ENCODE measurements around the gene GPR4. TPM values are rescaled to one million over a fixed set of nuclear protein-coding genes. Genes with fewer than 3 reads are reported as not detected.
"Not testable (repeated sequence)": the region's sequence is repeated elsewhere in the genome, so short reads cannot be mapped to it uniquely, and the experiment has no call there.

GPR4 gene
- total and polyA plus RNA-seq, 8 donors: 2.4 to 9.5 (median 4.4) TPM

GRCh38 chr19:45636275-45636674, 34.3 kb upstream of the GPR4 start:
- intact Hi-C loops (cut with DNase I): no loop called here
- Histone ChIP-seq H3K27me3 (no peaks in the 10 kb centered on the region), H3K9me3 (no peaks in the 10 kb centered on the region), H3K27ac (no peak overlapping the region), H3K4me3 (no peak overlapping the region), H3K4me1 (peaks cover 9 to 35% of the 10 kb centered on the region in 2 donors), H3K36me3 (no peaks in the 10 kb centered on the region)
- no peak for ATAC-seq
- no peak for DNase-seq
- no peak for TF ChIP-seq CTCF (IDR thresholded peaks at IDR 0.05)

GRCh38 chr19:45632468-45633196, 30.6 kb upstream of the GPR4 start:
- DNase-seq (peak in 3 of 4 donors; percentile 70 to 90 (median 79)), ATAC-seq (peak; percentile 97)
- Histone ChIP-seq H3K36me3 (peaks cover 0 to 25% of the 10 kb centered on the region in 2 donors), H3K4me3 (no peak overlapping the region), H3K4me1 (peaks cover 3 to 8% of the 10 kb centered on the region in 2 donors), H3K27ac (no peak overlapping the region), H3K27me3 (no peaks in the 10 kb centered on the region), H3K9me3 (no peaks in the 10 kb centered on the region)
- no peak for TF ChIP-seq CTCF (IDR thresholded peaks at IDR 0.05)
- intact Hi-C loops (cut with DNase I): no loop called here

- Histone ChIP-seq H3K9me3 (no peaks in the 10 kb centered on the region), H3K27ac (no peak overlapping the region), H3K4me1 (peaks cover 3 to 8% of the 10 kb centered on the region in 2 donors), H3K36me3 (peaks cover 0 to 41% of the 10 kb centered on the region in 2 donors), H3K27me3 (no peaks in the 10 kb centered on the region), H3K4me3 (no peak overlapping the region)
- ATAC-seq: no peak
- intact Hi-C loops (cut with DNase I): no loop called here
- no peak for TF ChIP-seq CTCF (IDR thresholded peaks at IDR 0.05)
- DNase-seq: no peak
Measured at GRCh38 chr19:45630463-45630862, 28.5 kb upstream of the GPR4 start.

- Histone ChIP-seq H3K4me3 (no peak overlapping the region), H3K36me3 (peaks cover 0 to 49% of the 10 kb centered on the region in 2 donors), H3K27ac (no peak overlapping the region), H3K9me3 (no peaks in the 10 kb centered on the region), H3K4me1 (peaks cover 3 to 8% of the 10 kb centered on the region in 2 donors), H3K27me3 (no peaks in the 10 kb centered on the region)
- intact Hi-C loops (cut with DNase I): no loop called here
- no peak for DNase-seq
- no peak for TF ChIP-seq CTCF (IDR thresholded peaks at IDR 0.05)
- no peak for ATAC-seq
Measured at GRCh38 chr19:45629704-45630103, 27.7 kb upstream of the GPR4 start.

- H3K9me3 ChIP-seq; H3K27me3 ChIP-seq; H3K4me1 ChIP-seq; ATAC-seq; H3K4me3 ChIP-seq; DNase-seq; intact Hi-C loops (cut with DNase I); H3K27ac ChIP-seq: not testable (repeated sequence)
- peaks cover 0 to 64% of the 10 kb centered on the region in 2 donors for H3K36me3 ChIP-seq
Measured at GRCh38 chr19:45628219-45628618, 26.2 kb upstream of the GPR4 start.

GRCh38 chr19:45623984-45624383, 22.0 kb upstream of the GPR4 start:
- no peak for TF ChIP-seq CTCF (IDR thresholded peaks at IDR 0.05)
- no peak overlapping the region for H3K27ac ChIP-seq
- DNase-seq (no peak), ATAC-seq (no peak)
- H3K9me3 ChIP-seq: no peaks in the 10 kb centered on the region
- intact Hi-C loops (cut with DNase I): no loop called here
- H3K4me1 ChIP-seq: no peaks in the 10 kb centered on the region
- H3K36me3 ChIP-seq: peaks cover 0 to 93% of the 10 kb centered on the region in 2 donors
- H3K27me3 ChIP-seq: no peaks in the 10 kb centered on the region
- H3K4me3 ChIP-seq: no peak overlapping the region

Measured in left lung (tissue), 10 donors.